HCT116 (cell line): ENCODE data around the gene TIAM2. TPM values are rescaled to one million over a fixed set of nuclear protein-coding genes. Genes with fewer than 3 reads are reported as not detected.

Source experiments
- ATAC-seq: fragments of 200-7000 bp; cut with Tn5 transposase; 2 replicates; pipeline ENCODE4 v1.9.1; 2020; ENCODE audit warnings: mild to moderate bottlenecking, moderate library complexity
- BruUV-seq: library from RNA; stranded (reverse); fragments of 400-500 nt; replicated peaks from 2 replicates; lab custom pipeline; 2021; lab: Mats Ljungman, UMichigan
- CTCF ChIA-PET: fragments of 300-600 bp; sonication (Branson Sonifier 250); formaldehyde crosslinking; loops from one replicate; lab custom pipeline; 2021; ENCODE audit warnings: antibody characterized with exemption; lab: Charles Lee
- POLR2A ChIA-PET: fragments of 300-600, 350-600 bp; sonication (Branson Sonifier 250); formaldehyde crosslinking; loops from one replicate; lab custom pipeline; 2021; ENCODE audit warnings: antibody characterized with exemption; lab: Charles Lee
- RAD21 ChIA-PET, 2 experiments: fragments of 300-600 bp; sonication (Branson Sonifier 250); formaldehyde crosslinking; loops; one replicate each; lab custom pipeline; 2023; ENCODE audit warnings: low total read pairs in 2 of 2; ENCODE audit not compliant: uncharacterized antibody in 2 of 2, unreplicated experiment in 2 of 2, low non-redundant PET in 1 of 2; lab: Charles Lee
- DNase-seq: peaks from one replicate; pipeline ENCODE4 v3.0.0-alpha.2; 2010; ENCODE audit warnings: low read depth, low spot score
- H2AFZ ChIP-seq: fragments of 200-600 bp; shearing (Covaris generic), sonication (generic); 2 replicates; pipeline ENCODE4 v1.6.1; 2017; ENCODE audit warnings: low read depth, mixed run types, mixed read lengths, antibody characterized with exemption, low read length; ENCODE audit not compliant: poor library complexity, severe bottlenecking
- H3K27ac ChIP-seq: 2 replicates; pipeline ENCODE4 v1.5.1; 2012; ENCODE audit warnings: low read depth, low read length
- H3K27me3 ChIP-seq: fragments of 200-600 bp; sonication (generic); 2 replicates; pipeline ENCODE4 v1.6.1; 2016; ENCODE audit warnings: mixed run types, low read length, mixed read lengths; ENCODE audit not compliant: insufficient read depth
- H3K36me3 ChIP-seq, 2 experiments: fragments of 200-500 bp in 1 of 2; fragments of 200-600 bp in 1 of 2; sonication (Bioruptor generic) in 1 of 2; sonication (generic) in 1 of 2; 2 replicates each; pipeline versions ENCODE4 v1.5.1 to v1.6.1; 2014 to 2016; ENCODE audit warnings: low read length in 2 of 2, inconsistent platforms in 1 of 2, mixed read lengths in 1 of 2, mixed run types in 1 of 2; ENCODE audit not compliant: insufficient read depth in 2 of 2, control insufficient read depth in 1 of 2
- H3K4me1 ChIP-seq, 2 experiments: fragments of 200-600 bp in 1 of 2; sonication (generic) in 1 of 2; 2 replicates each; pipeline versions ENCODE4 v1.5.1 to v1.6.1; 2012 to 2017; ENCODE audit warnings: low read length in 2 of 2, inconsistent platforms in 1 of 2, mild to moderate bottlenecking in 1 of 2, mixed read lengths in 1 of 2, mixed run types in 1 of 2, moderate library complexity in 1 of 2; ENCODE audit not compliant: insufficient read depth in 2 of 2, control insufficient read depth in 1 of 2
- H3K4me2 ChIP-seq: fragments of 200-600 bp; sonication (generic); 2 replicates; pipeline ENCODE4 v1.6.1; 2017; ENCODE audit warnings: mixed run types, low read length, mixed read lengths
- H3K4me3 ChIP-seq, 2 experiments: fragments of 200-600 bp in 1 of 2; sonication (generic) in 1 of 2; replicated peaks in 1 of 2; 2 replicates each; pipeline ENCODE4 v1.5.1; 2011 to 2016; ENCODE audit warnings: low read length in 2 of 2, control low read depth in 1 of 2, low read depth in 1 of 2, mild to moderate bottlenecking in 1 of 2, mixed read lengths in 1 of 2, mixed run types in 1 of 2
- H3K79me2 ChIP-seq: fragments of 200-600 bp; sonication (generic); 2 replicates; pipeline ENCODE4 v1.6.1; 2017; ENCODE audit warnings: mild to moderate bottlenecking, mixed run types, low read length, moderate library complexity, mixed read lengths; ENCODE audit not compliant: insufficient read depth
- H3K9ac ChIP-seq: fragments of 200-600 bp; sonication (generic); 2 replicates; pipeline ENCODE4 v1.6.1; 2016; ENCODE audit warnings: low read length, mixed read lengths
- H3K9me2 ChIP-seq: fragments of 200-600 bp; sonication (generic), shearing (Covaris generic); 2 replicates; pipeline ENCODE4 v1.6.1; 2017; ENCODE audit warnings: mixed run types, mild to moderate bottlenecking, moderate library complexity; ENCODE audit not compliant: insufficient read depth
- H3K9me3 ChIP-seq, 2 experiments: fragments of 200-500 bp in 1 of 2; fragments of 200-600 bp in 1 of 2; sonication (Bioruptor generic) in 1 of 2; sonication (generic) in 1 of 2; 2 replicates each; pipeline ENCODE4 v1.6.1; 2014 to 2017; ENCODE audit warnings: low read length in 2 of 2, mixed read lengths in 2 of 2, inconsistent platforms in 1 of 2, low read depth in 1 of 2, mild to moderate bottlenecking in 1 of 2, mixed run types in 1 of 2, moderate library complexity in 1 of 2; ENCODE audit not compliant: control insufficient read depth in 1 of 2, insufficient read depth in 1 of 2
- H4K20me1 ChIP-seq: fragments of 200-600 bp; sonication (generic), shearing (Covaris generic); 2 replicates; pipeline ENCODE4 v1.6.1; 2017; ENCODE audit warnings: mixed run types, mild to moderate bottlenecking, moderate library complexity; ENCODE audit not compliant: insufficient read depth
- ELF1 ChIP-seq: IDR thresholded peaks from 2 replicates; pipeline ENCODE4 v1.6.1; 2012; ENCODE audit warnings: low read depth, borderline replicate concordance
- EZH2 ChIP-seq: fragments of 200-600 bp; sonication (generic); IDR thresholded peaks from 2 replicates; pipeline ENCODE4 v1.6.1; 2017; ENCODE audit warnings: antibody characterized with exemption, mixed run types
- FOSL1 ChIP-seq: IDR thresholded peaks from 2 replicates; pipeline ENCODE4 v1.6.1; 2012; ENCODE audit warnings: low read depth
- JUND ChIP-seq: IDR thresholded peaks from 2 replicates; pipeline ENCODE4 v1.6.1; 2012
- MAX ChIP-seq: IDR thresholded peaks from 2 replicates; pipeline ENCODE4 v1.6.1; 2012
- POLR2A ChIP-seq: IDR thresholded peaks from 2 replicates; pipeline ENCODE4 v1.7.0; 2011; ENCODE audit warnings: borderline replicate concordance; ENCODE audit not compliant: insufficient read depth, insufficient read length; ENCODE audit errors: extremely low read depth
- POLR2AphosphoS5 ChIP-seq: IDR thresholded peaks from 2 replicates; pipeline ENCODE4 v1.6.1; 2011; ENCODE audit warnings: mild to moderate bottlenecking, low read depth, low read length, moderate library complexity
- RAD21 ChIP-seq: IDR thresholded peaks from 2 replicates; pipeline ENCODE4 v1.6.1; 2012; ENCODE audit warnings: low read depth, mild to moderate bottlenecking
- SIN3A ChIP-seq: IDR thresholded peaks from 2 replicates; pipeline ENCODE4 v1.6.1; 2012; ENCODE audit warnings: low read depth
- SP1 ChIP-seq: IDR thresholded peaks from 2 replicates; pipeline ENCODE4 v1.6.1; 2012; ENCODE audit warnings: low read depth
- SRF ChIP-seq: IDR thresholded peaks from 2 replicates; pipeline ENCODE4 v1.6.1; 2012; ENCODE audit warnings: low read depth
- TCF7L2 ChIP-seq: IDR thresholded peaks from 2 replicates; pipeline ENCODE4 v1.7.0; 2011; ENCODE audit warnings: borderline replicate concordance, inconsistent platforms; ENCODE audit not compliant: insufficient read depth, insufficient read length; ENCODE audit errors: extremely low read depth
- ZBTB33 ChIP-seq: IDR thresholded peaks from 2 replicates; pipeline ENCODE4 v1.6.1; 2011; ENCODE audit warnings: mild to moderate bottlenecking, low read length, moderate library complexity; ENCODE audit not compliant: insufficient replicate concordance; ENCODE audit errors: extremely low read depth
- intact Hi-C: fragments of 100-400 bp; cut with micrococcal nuclease; formaldehyde crosslinking; loops from 2 replicates; pipeline ENCODE4 v1.10.0; 2022
- total RNA-seq: library from RNA; stranded (reverse); gene quantifications from one replicate; pipeline ENCODE4 v1.2.1, GENCODE V29; 2021; ENCODE audit not compliant: unreplicated experiment

TIAM2 gene
- total RNA-seq, 1 experiment from 2014 or later: 9.4 TPM

DNA sequence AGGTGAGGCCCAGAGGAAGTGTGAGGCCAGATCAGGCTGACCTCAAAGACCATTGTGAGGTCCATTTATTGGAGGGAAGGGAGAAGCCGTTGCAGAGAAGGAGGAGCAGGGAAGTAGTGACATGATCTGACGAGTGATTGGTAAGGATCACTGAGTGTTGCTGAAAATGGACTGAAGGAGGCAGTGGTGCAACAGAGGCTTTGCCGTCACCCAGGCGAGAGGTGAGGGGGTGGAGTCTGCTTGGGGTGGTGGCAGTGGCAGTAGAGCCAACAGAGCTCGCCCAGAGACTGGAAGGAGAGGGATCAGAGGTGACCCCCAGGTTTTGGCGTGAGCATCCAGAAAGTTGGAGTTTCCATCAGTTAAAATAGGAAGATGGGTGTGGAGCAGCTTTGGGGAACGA lies 200.8 kb downstream of the TIAM2 start:
- intact Hi-C loops: no loop called here
- CTCF ChIA-PET: no interaction called here
- DNase-seq: no peak

DNA sequence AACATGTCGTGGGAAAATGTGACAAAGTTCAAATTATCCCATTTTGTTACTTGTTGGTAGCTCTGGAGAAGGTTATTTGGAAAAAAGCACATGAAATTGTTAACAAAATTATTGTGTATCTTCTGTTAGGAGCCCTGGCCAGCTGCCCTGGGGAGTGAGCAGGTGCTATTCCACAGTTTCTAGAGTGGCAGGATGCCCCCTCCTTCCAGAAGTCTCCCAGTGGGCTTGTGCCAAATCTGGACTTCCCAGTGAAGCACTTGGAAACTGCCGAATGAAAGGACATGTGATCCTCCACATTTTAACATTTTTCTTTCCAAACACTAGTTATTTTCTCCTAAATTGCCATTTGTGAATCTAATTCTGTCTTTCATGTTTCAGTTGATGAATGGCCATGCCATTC lies 201.8 kb downstream of the TIAM2 start:
- ATAC-seq (no peak), DNase-seq (no peak)
- no peaks in the 10 kb centered on the region for H3K27me3 ChIP-seq
- no peak overlapping the region for H3K4me2 ChIP-seq
- intact Hi-C loops: no loop called here
- no peak overlapping the region for H3K4me3 ChIP-seq
- no peak overlapping the region for H3K9ac ChIP-seq
- H2AFZ ChIP-seq: no peak overlapping the region
- peaks cover 19 to 29% of the 10 kb centered on the region in 2 experiments for H3K4me1 ChIP-seq
- CTCF ChIA-PET: no interaction called here
- no peaks in the 10 kb centered on the region for H4K20me1 ChIP-seq
- POLR2A ChIA-PET: no interaction called here
- H3K9me2 ChIP-seq: no peaks in the 10 kb centered on the region
- no TSS peak for BruUV-seq
- H3K36me3 ChIP-seq: no peaks in the 10 kb centered on the region
- no peak overlapping the region for H3K27ac ChIP-seq
- RAD21 ChIA-PET: no interaction called here
- no peaks in the 10 kb centered on the region for H3K9me3 ChIP-seq
- TF ChIP-seq SP1 (no peak), RAD21 (no peak), ELF1 (no peak), FOSL1 (no peak), POLR2AphosphoS5 (no peak), SIN3A (no peak), TCF7L2 (no peak), SRF (no peak), ZBTB33 (no peak)
- TF ChIP-seq, all 23 proteins: peak for 0
- no peaks in the 10 kb centered on the region for H3K79me2 ChIP-seq

More for the DNA sequence above, 200.8 kb downstream of the TIAM2 start:
- Histone ChIP-seq H3K9me3 (no peaks in the 10 kb centered on the region), H3K27ac (no peak overlapping the region), H3K9ac (no peak overlapping the region), H2AFZ (no peak overlapping the region), H3K4me3 (no peak overlapping the region), H3K27me3 (no peaks in the 10 kb centered on the region), H3K9me2 (no peaks in the 10 kb centered on the region), H3K4me2 (no peak overlapping the region), H4K20me1 (no peaks in the 10 kb centered on the region), H3K36me3 (no peaks in the 10 kb centered on the region), H3K79me2 (no peaks in the 10 kb centered on the region), H3K4me1 (peaks cover 11 to 18% of the 10 kb centered on the region in 2 experiments)
- BruUV-seq: no TSS peak
- TF ChIP-seq SP1 (no peak), JUND (no peak), POLR2A (no peak), EZH2 (no peak), SRF (no peak), MAX (no peak)
- RAD21 ChIA-PET: no interaction called here
- ATAC-seq: peak; percentile 62
- POLR2A ChIA-PET: no interaction called here
